PFSK-1 (cell line): Measurements from ENCODE around the gene COL23A1.

ENCODE experiments used
- FOXP2 ChIP-seq: optimal IDR thresholded peaks from 2 replicates; pipeline ENCODE3; 2011; ENCODE audit warnings: borderline replicate concordance, control low read depth, inconsistent platforms; ENCODE audit not compliant: insufficient read depth; ENCODE audit errors: extremely low read length, extremely low read depth
- POLR2AphosphoS5 ChIP-seq: IDR thresholded peaks from 2 replicates; pipeline ENCODE4 v1.6.1; 2012; ENCODE audit warnings: low read depth, mild to moderate bottlenecking, control low read depth, low read length, moderate library complexity
- SIN3A ChIP-seq: IDR thresholded peaks from 2 replicates; pipeline ENCODE4 v1.6.1; 2012; ENCODE audit warnings: mild to moderate bottlenecking, low read length, moderate library complexity, borderline replicate concordance; ENCODE audit not compliant: insufficient read depth
- TAF1 ChIP-seq: IDR thresholded peaks from 2 replicates; pipeline ENCODE4 v1.6.1; 2012; ENCODE audit warnings: low read length, control low read depth, borderline replicate concordance; ENCODE audit not compliant: insufficient read depth

DNA sequence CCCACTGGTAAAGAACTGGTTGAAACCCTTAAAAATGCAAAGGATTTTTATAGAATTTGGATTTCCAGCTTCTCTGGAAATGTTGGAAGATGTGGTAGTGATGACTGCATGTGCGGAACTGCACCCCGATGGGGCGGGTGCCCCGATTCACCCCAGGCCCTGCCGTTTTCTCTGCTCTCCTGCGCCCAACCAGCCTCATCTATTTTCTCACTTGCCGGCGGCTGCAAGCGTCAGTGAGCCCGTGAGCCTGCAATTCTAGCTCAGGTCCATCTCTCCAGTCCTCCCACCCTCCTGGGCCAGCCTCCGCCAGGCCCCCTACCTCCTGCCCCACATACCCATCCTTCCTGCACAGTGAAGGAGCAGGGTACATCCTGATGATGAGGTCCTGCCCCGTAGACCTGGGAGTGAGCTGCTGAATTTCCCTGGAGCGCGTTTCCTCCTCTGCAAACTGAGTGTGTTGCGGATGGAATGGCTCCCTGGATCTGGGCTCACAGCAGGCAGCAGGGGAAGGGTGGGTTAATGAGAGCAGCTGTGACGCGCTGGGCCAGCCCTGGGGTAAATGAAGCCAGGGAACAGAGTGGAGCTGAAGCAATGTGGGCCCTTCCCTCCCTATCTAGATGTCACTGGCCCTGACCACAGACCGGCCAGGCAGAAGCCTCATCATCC is 311.7 kb downstream of the COL23A1 start:
- TF ChIP-seq POLR2AphosphoS5, result no peak
- TF ChIP-seq FOXP2, result no peak
- no peak for TF ChIP-seq TAF1
- no peak for TF ChIP-seq SIN3A
